Neutrophil (primary cell): ENCODE results near the gene LRCOL1.

ENCODE experiments used
- H3K27ac ChIP-seq: fragments of 200-600 bp; sonication (generic); 2 replicates; pipeline ENCODE4 v1.5.1; 2016; ENCODE audit warnings: mild to moderate bottlenecking, moderate library complexity
- H3K27me3 ChIP-seq: fragments of 200-600 bp; sonication (generic); 2 replicates; pipeline ENCODE4 v1.6.0; 2016; ENCODE audit warnings: mild to moderate bottlenecking
- H3K36me3 ChIP-seq: fragments of 200-600 bp; sonication (generic); 2 replicates; pipeline ENCODE4 v1.5.1; 2017
- H3K4me1 ChIP-seq, 2 experiments: fragments of 200-600 bp in 1 of 2; sonication (generic) in 1 of 2; 1 replicate in 1 of 2; 2 replicates in 1 of 2; pipeline versions ENCODE4 v1.5.1 to v1.6.1; 2013 to 2016; ENCODE audit warnings: low read depth in 1 of 2, low read length in 1 of 2, mild to moderate bottlenecking in 1 of 2, moderate library complexity in 1 of 2; ENCODE audit not compliant: control insufficient read depth in 1 of 2, insufficient read depth in 1 of 2
- H3K4me3 ChIP-seq, 2 experiments: fragments of 200-600 bp in 1 of 2; sonication (generic) in 1 of 2; 1 replicate in 1 of 2; 2 replicates in 1 of 2; pipeline ENCODE4 v1.5.1; 2013 to 2016; ENCODE audit warnings: low read depth in 1 of 2, low read length in 1 of 2, mild to moderate bottlenecking in 1 of 2, moderate library complexity in 1 of 2
- H3K9me3 ChIP-seq: fragments of 200-600 bp; sonication (generic); 2 replicates; pipeline ENCODE4 v1.5.1; 2016
- CTCF ChIP-seq: fragments of 200-600 bp; sonication (generic); IDR thresholded peaks from 2 replicates; pipeline ENCODE4 v1.5.1; 2016; ENCODE audit warnings: antibody characterized with exemption

LRCOL1 gene

GRCh38 chr12:132653567-132654290 lies 43.3 kb upstream of the LRCOL1 start:
- Histone ChIP-seq H3K27me3 (no peaks in the 10 kb centered on the region), H3K36me3 (peaks cover 59% of the 10 kb centered on the region), H3K27ac (no peak overlapping the region), H3K4me1 (peaks cover 17% of the 10 kb centered on the region in 2 experiments), H3K4me3 (no peak overlapping the region), H3K9me3 (no peaks in the 10 kb centered on the region)
- no peak for TF ChIP-seq CTCF

- H3K36me3 ChIP-seq: peaks cover 78% of the 10 kb centered on the region
- TF ChIP-seq CTCF: no peak
Measured at GRCh38 chr12:132651444-132652100, 41.2 kb upstream of the LRCOL1 start.

GRCh38 chr12:132649226-132649945 lies 39.0 kb upstream of the LRCOL1 start:
- H3K4me3 ChIP-seq: no peak overlapping the region
- H3K36me3 ChIP-seq: peaks cover 87% of the 10 kb centered on the region
- H3K27me3 ChIP-seq: no peaks in the 10 kb centered on the region
- no peaks in the 10 kb centered on the region for H3K4me1 ChIP-seq
- H3K9me3 ChIP-seq: no peaks in the 10 kb centered on the region
- no peak overlapping the region for H3K27ac ChIP-seq
- no peak for TF ChIP-seq CTCF

More at GRCh38 chr12:132651444-132652100, 41.2 kb upstream of the LRCOL1 start:
- Histone ChIP-seq H3K4me1 (no peaks in the 10 kb centered on the region), H3K27me3 (no peaks in the 10 kb centered on the region), H3K4me3 (no peak overlapping the region), H3K27ac (no peak overlapping the region), H3K9me3 (no peaks in the 10 kb centered on the region)

GRCh38 chr12:132648616-132649225 lies 38.3 kb upstream of the LRCOL1 start:
- no peak for TF ChIP-seq CTCF
- Histone ChIP-seq H3K4me3 (no peak overlapping the region), H3K27me3 (no peaks in the 10 kb centered on the region), H3K27ac (no peak overlapping the region), H3K9me3 (no peaks in the 10 kb centered on the region), H3K4me1 (no peaks in the 10 kb centered on the region), H3K36me3 (peaks cover 85% of the 10 kb centered on the region)

GRCh38 chr12:132647858-132648257 lies 37.5 kb upstream of the LRCOL1 start:
- H3K9me3 ChIP-seq: no peaks in the 10 kb centered on the region
- H3K27me3 ChIP-seq: no peaks in the 10 kb centered on the region
- TF ChIP-seq CTCF: no peak
- peaks cover 85% of the 10 kb centered on the region for H3K36me3 ChIP-seq
- no peak overlapping the region for H3K4me3 ChIP-seq
- H3K27ac ChIP-seq: no peak overlapping the region
- H3K4me1 ChIP-seq: no peaks in the 10 kb centered on the region
